ENCODE measurements around the gene ARL6IP1.

GRCh38 chr16:18832006-18832405, 30.7 kb upstream of the ARL6IP1 start:
- TF ChIP-seq REST (IDR thresholded peaks at IDR 0.05) (no peak), MAFK (IDR thresholded peaks at IDR 0.05; ENCODE audit: partially characterized antibody) (no peak), CTCF (IDR thresholded peaks at IDR 0.05) (no peak), POLR2A (IDR thresholded peaks at IDR 0.05; ENCODE audit: low read length) (no peak), MAZ (IDR thresholded peaks at IDR 0.05; ENCODE audit: borderline replicate concordance, low read depth, low read length) (no peak), JUN (IDR thresholded peaks at IDR 0.05) (no peak), EP300 (IDR thresholded peaks at IDR 0.05) (no peak), RAD21 (conservative IDR thresholded peaks at IDR 0.05 in 1 of 2, IDR thresholded peaks at IDR 0.05 in 1 of 2) (no peak), BCL3 (IDR thresholded peaks at IDR 0.05) (no peak), KDM1A (IDR thresholded peaks at IDR 0.05; ENCODE audit: low read depth) (no peak), ESRRA (IDR thresholded peaks at IDR 0.05; ENCODE audit: borderline replicate concordance, low read length) (no peak)
